HepG2 (cell line): ENCODE measurements around the gene DLX6. TPM values are rescaled to one million over a fixed set of nuclear protein-coding genes. Genes with fewer than 3 reads are reported as not detected.

Source experiments
- CC2D1A ChIP-seq: sonication (generic); formaldehyde crosslinking; IDR thresholded peaks from 2 replicates; pipeline ENCODE4 v1.8.1; 2023; ENCODE audit warnings: mild to moderate bottlenecking, missing genetic modification reagents
- CHD2 ChIP-seq: IDR thresholded peaks from 2 replicates; pipeline ENCODE4 v1.6.1; 2011; ENCODE audit warnings: low read depth, low read length, improper control_type of control experiment
- GPN1 ChIP-seq: sonication (generic); formaldehyde crosslinking; IDR thresholded peaks from 2 replicates; pipeline ENCODE4 v1.5.1; 2020; ENCODE audit warnings: missing genetic modification reagents, borderline replicate concordance
- LCORL ChIP-seq, 2 experiments: fragments of 450-650 bp in 1 of 2; sonication (generic) in 1 of 2; formaldehyde crosslinking in 1 of 2; IDR thresholded peaks; 2 replicates each; pipeline versions ENCODE4 v1.5.0 to v1.6.1; 2017 to 2020; ENCODE audit warnings: antibody characterized with exemption in 1 of 2, missing genetic modification reagents in 1 of 2
- MED8 ChIP-seq: sonication (generic); formaldehyde crosslinking; IDR thresholded peaks from 2 replicates; pipeline ENCODE4 v1.8.1; 2023; ENCODE audit warnings: mild to moderate bottlenecking, missing genetic modification reagents; ENCODE audit not compliant: insufficient replicate concordance
- MEF2D ChIP-seq: sonication (generic); formaldehyde crosslinking; IDR thresholded peaks from 2 replicates; pipeline ENCODE4 v1.5.1; 2020; ENCODE audit warnings: mild to moderate bottlenecking, missing genetic modification reagents
- NFIC ChIP-seq: IDR thresholded peaks from 2 replicates; pipeline ENCODE4 v1.6.1; 2012; ENCODE audit warnings: mild to moderate bottlenecking, low read length, inconsistent platforms
- NFKB2 ChIP-seq: sonication (generic); formaldehyde crosslinking; IDR thresholded peaks from 2 replicates; pipeline ENCODE4 v1.4.0; 2020; ENCODE audit warnings: missing genetic modification reagents, borderline replicate concordance
- RBAK ChIP-seq: sonication (generic); formaldehyde crosslinking; IDR thresholded peaks from 2 replicates; pipeline ENCODE4 v1.5.1; 2020; ENCODE audit warnings: mild to moderate bottlenecking, missing genetic modification reagents
- RFX3 ChIP-seq: IDR thresholded peaks from 2 replicates; pipeline ENCODE4 v1.6.1; 2016; ENCODE audit warnings: missing biosample characterization, missing genetic modification reagents
- SUZ12 ChIP-seq: fragments of 150-350 bp; IDR thresholded peaks from 2 replicates; pipeline ENCODE4 v1.6.1; 2014; ENCODE audit warnings: low read depth, low read length
- TP53 ChIP-seq: sonication (generic); formaldehyde crosslinking; conservative IDR thresholded peaks from 2 replicates; pipeline ENCODE4 v1.4.0; 2020; ENCODE audit warnings: missing genetic modification reagents
- ZBTB21 ChIP-seq: sonication (generic); formaldehyde crosslinking; IDR thresholded peaks from 2 replicates; pipeline ENCODE4 v1.4.0; 2020; ENCODE audit warnings: missing genetic modification reagents
- ZIK1 ChIP-seq: sonication (generic); formaldehyde crosslinking; IDR thresholded peaks from 2 replicates; pipeline ENCODE4 v1.5.0; 2020; ENCODE audit warnings: mild to moderate bottlenecking, low read depth, missing genetic modification reagents, borderline replicate concordance
- ZNF17 ChIP-seq: sonication (generic); formaldehyde crosslinking; IDR thresholded peaks from 2 replicates; pipeline ENCODE4 v1.5.0; 2020; ENCODE audit warnings: mild to moderate bottlenecking, missing genetic modification reagents
- ZNF407 ChIP-seq: sonication (generic); formaldehyde crosslinking; IDR thresholded peaks from one replicate; pipeline ENCODE4 v1.5.1; 2020; ENCODE audit warnings: mild to moderate bottlenecking, missing genetic modification reagents; ENCODE audit errors: not compliant biosample characterization
- ZNF414 ChIP-seq: sonication (generic); formaldehyde crosslinking; IDR thresholded peaks from 2 replicates; pipeline ENCODE4 v1.5.0; 2020; ENCODE audit warnings: missing genetic modification reagents
- ZNF513 ChIP-seq: sonication (generic); formaldehyde crosslinking; conservative IDR thresholded peaks from 2 replicates; pipeline ENCODE4 v1.5.0; 2020; ENCODE audit warnings: missing genetic modification reagents
- ZNF557 ChIP-seq: sonication (generic); formaldehyde crosslinking; IDR thresholded peaks from 2 replicates; pipeline ENCODE4 v1.4.0; 2020; ENCODE audit warnings: missing genetic modification reagents
- ZZZ3 ChIP-seq: sonication (generic); formaldehyde crosslinking; IDR thresholded peaks from 2 replicates; pipeline ENCODE4 v1.4.0; 2020; ENCODE audit warnings: missing genetic modification reagents, mild to moderate bottlenecking, borderline replicate concordance
- polyA plus RNA-seq, 8 experiments: library from polyadenylated mRNA; depleted of rRNA in 3 of 8; stranded (reverse) in 7 of 8; unstranded in 1 of 8; fragments of >200 nt; fragmentation: Illumina TruSeq in 4 of 8; extraction: Trizol in 4 of 8; gene quantifications; 2 replicates each; pipeline versions ENCODE4 v1.2.1 to v1.2.3, GENCODE V29; 2011 to 2016; ENCODE audit warnings: low read depth in 4 of 8, missing spikeins in 1 of 8, mixed read lengths in 1 of 8; ENCODE audit not compliant: insufficient read depth in 1 of 8
- total RNA-seq, 5 experiments: library from RNA; depleted of rRNA; stranded (reverse); fragments of >200 nt; fragmentation: Illumina TruSeq; extraction: Trizol; gene quantifications; 2 replicates each; pipeline ENCODE4 v1.2.3, GENCODE V29; 2016; ENCODE audit warnings: low read depth in 1 of 5

The DLX6 gene
- total and polyA plus RNA-seq, 2 of the 13 experiments (the other 11 are each of a cell fraction or from before 2014, with no cell fraction given): 3.5 to 5.5 TPM

- TF ChIP-seq SUZ12 (no peak), MEF2D (no peak), ZNF407 (CRISPR knock-in tag) (no peak), CHD2 (no peak), NFKB2 (no peak), LCORL (IDR thresholded peaks at IDR 0.05) (no peak), LCORL (CRISPR knock-in tag; IDR thresholded peaks at IDR 0.05) (no peak), NFIC (no peak), ZZZ3 (CRISPR knock-in tag) (no peak), ZBTB21 (no peak), RBAK (CRISPR knock-in tag) (0 out of 2 replicates have a peak, but pooled peaks have one; percentile 1), CC2D1A (CRISPR knock-in tag) (no peak), ZIK1 (CRISPR knock-in tag) (0 out of 2 replicates have a peak, but pooled peaks have one; percentile 33), RFX3 (CRISPR knock-in tag) (no peak), MED8 (CRISPR knock-in tag) (no peak), ZNF513 (no peak), ZNF557 (CRISPR knock-in tag) (no peak), GPN1 (CRISPR knock-in tag) (no peak), ZNF414 (CRISPR knock-in tag) (no peak), TP53 (CRISPR knock-in tag) (no peak), ZNF17 (CRISPR knock-in tag) (no peak)
These were observed 12.1 kb downstream of the DLX6 start (continued) for GRCh38 chr7:97017192-97018125.
